HG03108 (cell line): ENCODE measurements around the gene ARHGAP26.
"Not testable (repeated sequence)": the region's sequence is repeated elsewhere in the genome, so short reads cannot be mapped to it uniquely, and the experiment has no call there.

ENCODE experiments used
- ATAC-seq: cut with Tn5 transposase; IDR thresholded peaks from one replicate; pipeline ENCODE4 v1.9.1; 2021; ENCODE audit warnings: moderate library complexity; ENCODE audit not compliant: unreplicated experiment

The ARHGAP26 gene

GRCh38 chr5:142976861-142977260, 206.7 kb downstream of the ARHGAP26 start:
- ATAC-seq, result no peak

- peak; percentile 77 for ATAC-seq
These were observed 207.3 kb downstream of the ARHGAP26 start for GRCh38 chr5:142977363-142978051.

GRCh38 chr5:142978252-142978651, 208.1 kb downstream of the ARHGAP26 start:
- ATAC-seq, result no peak

- no peak for ATAC-seq
These were observed 208.5 kb downstream of the ARHGAP26 start for GRCh38 chr5:142978726-142979125.

GRCh38 chr5:142979636-142980035, 209.5 kb downstream of the ARHGAP26 start:
- no peak for ATAC-seq

- ATAC-seq, result no peak
These were observed 211.3 kb downstream of the ARHGAP26 start for GRCh38 chr5:142981475-142981874.

- ATAC-seq, result no peak
These were observed 212.0 kb downstream of the ARHGAP26 start for GRCh38 chr5:142981886-142982820.

GRCh38 chr5:142982821-142983200, 212.6 kb downstream of the ARHGAP26 start:
- ATAC-seq, result no peak

GRCh38 chr5:142984011-142984410, 213.8 kb downstream of the ARHGAP26 start:
- ATAC-seq, result no peak

- ATAC-seq, result no peak
These were observed 214.3 kb downstream of the ARHGAP26 start for GRCh38 chr5:142984525-142984924.

- ATAC-seq, result not testable (repeated sequence)
These were observed 219.1 kb downstream of the ARHGAP26 start for GRCh38 chr5:142989270-142989669.

- ATAC-seq, result not testable (repeated sequence)
These were observed 219.9 kb downstream of the ARHGAP26 start for GRCh38 chr5:142990073-142990472.

GRCh38 chr5:142994218-142994617, 224.0 kb downstream of the ARHGAP26 start:
- ATAC-seq, result no peak

- ATAC-seq, result not testable (repeated sequence)
These were observed 225.4 kb downstream of the ARHGAP26 start for GRCh38 chr5:142995621-142996020.

GRCh38 chr5:142997591-142997990, 227.4 kb downstream of the ARHGAP26 start:
- no peak for ATAC-seq

- peak; percentile 21 for ATAC-seq
These were observed 228.3 kb downstream of the ARHGAP26 start for GRCh38 chr5:142998316-142999020.

GRCh38 chr5:143000551-143000950, 230.4 kb downstream of the ARHGAP26 start:
- not testable (repeated sequence) for ATAC-seq

GRCh38 chr5:143001764-143002351, 231.7 kb downstream of the ARHGAP26 start:
- no peak for ATAC-seq

- peak; percentile 63 for ATAC-seq
These were observed 232.5 kb downstream of the ARHGAP26 start for GRCh38 chr5:143002459-143003327.

- ATAC-seq, result no peak
These were observed 233.1 kb downstream of the ARHGAP26 start for GRCh38 chr5:143003328-143003636.
